HG03139 (cell line): ENCODE measurements around the gene GPR33.
"Not testable (repeated sequence)": the region's sequence is repeated elsewhere in the genome, so short reads cannot be mapped to it uniquely, and the experiment has no call there.

Source experiments
- ATAC-seq: cut with Tn5 transposase; IDR thresholded peaks from one replicate; pipeline ENCODE4 v1.9.1; 2021; ENCODE audit not compliant: unreplicated experiment

GPR33 gene

GRCh38 chr14:31462450-31462849 lies 25.4 kb downstream of the GPR33 start:
- ATAC-seq = not testable (repeated sequence)

GRCh38 chr14:31461545-31461944 lies 26.3 kb downstream of the GPR33 start:
- no peak for ATAC-seq

- no peak for ATAC-seq
These were observed 29.9 kb downstream of the GPR33 start for GRCh38 chr14:31457665-31458659.

DNA sequence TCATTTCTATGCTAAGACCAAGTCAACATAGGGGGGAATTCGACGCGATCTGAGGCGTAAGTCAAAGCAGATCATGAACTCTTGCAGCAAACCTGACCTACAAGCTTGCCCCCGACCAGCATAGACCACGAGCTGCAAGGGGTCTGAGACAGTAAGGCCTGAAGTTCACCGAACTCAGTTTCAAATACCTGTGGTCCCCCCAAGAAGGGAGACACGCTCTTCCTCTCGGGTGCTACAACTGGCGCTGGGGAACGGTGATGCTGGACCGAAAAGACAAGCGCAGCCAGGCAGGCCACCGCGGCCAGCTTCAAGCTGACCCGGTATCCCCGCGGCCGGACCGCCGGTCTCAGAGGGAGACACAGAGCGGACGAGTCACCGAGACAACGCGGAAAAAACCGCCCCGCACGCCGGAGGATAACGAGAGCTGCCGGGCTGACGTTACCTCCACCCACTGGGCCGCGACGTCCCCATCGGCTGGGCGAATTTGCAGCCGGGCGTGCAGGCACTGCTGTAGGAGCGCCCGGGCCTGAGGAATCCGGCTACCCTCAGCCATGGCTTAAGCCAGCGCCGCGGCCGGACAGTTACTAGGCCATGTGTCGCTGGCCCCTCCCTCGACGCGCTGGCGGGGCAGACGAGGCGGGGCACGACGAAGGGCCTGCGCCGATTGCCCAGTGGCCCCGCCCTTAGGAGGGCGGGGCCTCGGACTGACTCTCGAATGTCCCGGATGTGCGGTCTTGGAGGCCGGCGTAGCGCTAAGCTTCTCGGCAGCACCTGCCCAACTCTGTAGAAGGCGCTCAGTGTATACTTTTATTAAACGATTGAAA lies 30.8 kb downstream of the GPR33 start, which contains the start of gene DTD2:
Gene DTD2 (minus strand): TSS at position 666 of the 824 bp plus-strand sequence. CDS start 113 bp downstream, at position 553.
- peak; percentile 97 for ATAC-seq

GRCh38 chr14:31449971-31450610 lies 37.7 kb downstream of the GPR33 start:
- ATAC-seq = no peak

DNA sequence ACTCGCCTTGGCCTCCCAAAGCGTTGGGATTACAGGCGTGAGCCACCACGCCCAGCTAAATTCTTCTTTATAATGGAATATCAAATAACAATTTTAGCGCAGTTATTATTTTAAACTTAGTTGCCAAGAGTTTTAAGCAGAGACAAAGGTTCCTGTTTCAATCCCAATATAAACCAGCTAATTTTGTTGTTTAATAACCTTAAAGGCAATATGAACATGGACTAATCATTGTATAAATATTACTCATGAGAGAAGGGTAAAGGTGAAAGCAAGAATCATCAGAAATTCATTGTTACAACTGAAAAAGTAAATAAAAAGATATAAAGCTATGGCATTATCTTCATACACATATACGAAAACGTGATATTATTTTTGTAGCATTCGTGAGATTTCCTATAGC lies 38.7 kb downstream of the GPR33 start:
- no peak for ATAC-seq

GRCh38 chr14:31445703-31446102 lies 42.1 kb downstream of the GPR33 start:
- ATAC-seq = no peak

DNA sequence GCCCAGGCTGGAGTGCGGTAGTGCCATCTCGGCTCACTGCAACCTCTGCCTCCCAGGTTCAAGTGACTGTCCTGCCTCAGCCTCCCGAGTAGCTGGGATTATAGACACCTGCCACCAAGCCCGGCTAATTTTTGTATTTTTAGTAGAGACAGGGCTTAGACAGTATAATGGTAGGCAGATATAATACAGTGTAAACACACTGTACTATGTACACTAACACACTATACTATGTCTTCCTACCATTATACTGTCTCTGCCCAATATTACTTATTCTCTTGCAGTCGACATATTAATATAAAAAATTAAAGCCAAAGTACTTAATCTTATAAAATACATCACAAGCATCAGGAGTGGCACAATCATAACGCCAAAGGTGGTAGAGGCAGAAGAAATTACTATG lies 45.6 kb downstream of the GPR33 start:
- ATAC-seq = no peak

- no peak for ATAC-seq
These were observed 46.3 kb downstream of the GPR33 start for GRCh38 chr14:31441273-31442111.

- ATAC-seq = no peak
These were observed 47.6 kb downstream of the GPR33 start for GRCh38 chr14:31440280-31440679.

- no peak for ATAC-seq
These were observed 48.3 kb downstream of the GPR33 start for GRCh38 chr14:31439561-31439960.

GRCh38 chr14:31437045-31437691 lies 50.7 kb downstream of the GPR33 start:
- not testable (repeated sequence) for ATAC-seq

GRCh38 chr14:31435276-31435675 lies 52.6 kb downstream of the GPR33 start:
- no peak for ATAC-seq
